Fibroblast of mammary gland (primary cell): ENCODE measurements around the gene NKPD1.
A peak's percentile ranks its signal among the peaks of the same experiment; 100 is the strongest.

Experiments
- DNase-seq: peaks from one replicate; pipeline ENCODE4 v3.0.0-alpha.2; 2010; ENCODE audit warnings: low read depth
- H3K4me3 ChIP-seq: 2 replicates; pipeline ENCODE4 v1.5.1; 2011; ENCODE audit warnings: low read depth, mild to moderate bottlenecking, low read length, moderate library complexity; ENCODE audit not compliant: control insufficient read depth
- CTCF ChIP-seq: conservative IDR thresholded peaks from 2 replicates; pipeline ENCODE4 v1.5.1; 2011; ENCODE audit warnings: low read depth, low read length, inconsistent platforms; ENCODE audit not compliant: control insufficient read depth, insufficient read depth

Gene NKPD1

GRCh38 chr19:45130236-45130635 is 30.5 kb downstream of the NKPD1 start:
- DNase-seq, result no peak
- H3K4me3 ChIP-seq, result no peak overlapping the region
- TF ChIP-seq CTCF, result no peak

- no peak overlapping the region for H3K4me3 ChIP-seq
- TF ChIP-seq CTCF, result no peak
- no peak for DNase-seq
Measured at GRCh38 chr19:45128806-45129205, 32.0 kb downstream of the NKPD1 start.

- H3K4me3 ChIP-seq, result no peak overlapping the region
- no peak for TF ChIP-seq CTCF
- no peak for DNase-seq
Measured at GRCh38 chr19:45128146-45128545, 32.6 kb downstream of the NKPD1 start.

GRCh38 chr19:45126654-45127053 is 34.1 kb downstream of the NKPD1 start:
- TF ChIP-seq CTCF, result no peak
- DNase-seq, result no peak
- no peak overlapping the region for H3K4me3 ChIP-seq

- peak; percentile 54 for DNase-seq
- H3K4me3 ChIP-seq, result no peak overlapping the region
- peak; percentile 78 for TF ChIP-seq CTCF
Measured at GRCh38 chr19:45125975-45126493, 34.7 kb downstream of the NKPD1 start.

GRCh38 chr19:45125360-45125759 is 35.4 kb downstream of the NKPD1 start:
- TF ChIP-seq CTCF, result no peak
- DNase-seq, result no peak
- no peak overlapping the region for H3K4me3 ChIP-seq

GRCh38 chr19:45124021-45124420 is 36.8 kb downstream of the NKPD1 start:
- DNase-seq, result no peak
- no peak for TF ChIP-seq CTCF
- H3K4me3 ChIP-seq, result no peak overlapping the region
